Omental fat pad (tissue), 4 donors: ENCODE results near the gene SIL1. TPM values are rescaled to one million over a fixed set of nuclear protein-coding genes. Genes with fewer than 3 reads are reported as not detected.

ENCODE experiments used
- ATAC-seq: fragments of 150-250 bp; one replicate; pipeline ENCODE4 v1.9.1; 2016; ENCODE audit warnings: mild to moderate bottlenecking, moderate library complexity; ENCODE audit not compliant: low FRiP score
- DNase-seq: peaks from one replicate; pipeline ENCODE4 v3.0.0-alpha.2; 2019; ENCODE audit warnings: low spot score
- total RNA-seq, 4 donors: library from RNA; depleted of rRNA; stranded (reverse); fragments of >200 nt; gene quantifications; one replicate each; pipeline ENCODE4 v1.1.0, GENCODE V29; 2016
- TF ChIP-seq, protein P1 (sequence below), 3 donors: fragments of 450-650 bp; IDR thresholded peaks; one replicate each; pipeline ENCODE4 v1.5.1; 2016 to 2017; ENCODE audit warnings: antibody characterized with exemption in 3 of 3, mild to moderate bottlenecking in 3 of 3, moderate library complexity in 2 of 3

SIL1 gene
- total RNA-seq, 4 donors from 2014 or later = 34.7 to 66.0 (median 38.9) TPM

DNA sequence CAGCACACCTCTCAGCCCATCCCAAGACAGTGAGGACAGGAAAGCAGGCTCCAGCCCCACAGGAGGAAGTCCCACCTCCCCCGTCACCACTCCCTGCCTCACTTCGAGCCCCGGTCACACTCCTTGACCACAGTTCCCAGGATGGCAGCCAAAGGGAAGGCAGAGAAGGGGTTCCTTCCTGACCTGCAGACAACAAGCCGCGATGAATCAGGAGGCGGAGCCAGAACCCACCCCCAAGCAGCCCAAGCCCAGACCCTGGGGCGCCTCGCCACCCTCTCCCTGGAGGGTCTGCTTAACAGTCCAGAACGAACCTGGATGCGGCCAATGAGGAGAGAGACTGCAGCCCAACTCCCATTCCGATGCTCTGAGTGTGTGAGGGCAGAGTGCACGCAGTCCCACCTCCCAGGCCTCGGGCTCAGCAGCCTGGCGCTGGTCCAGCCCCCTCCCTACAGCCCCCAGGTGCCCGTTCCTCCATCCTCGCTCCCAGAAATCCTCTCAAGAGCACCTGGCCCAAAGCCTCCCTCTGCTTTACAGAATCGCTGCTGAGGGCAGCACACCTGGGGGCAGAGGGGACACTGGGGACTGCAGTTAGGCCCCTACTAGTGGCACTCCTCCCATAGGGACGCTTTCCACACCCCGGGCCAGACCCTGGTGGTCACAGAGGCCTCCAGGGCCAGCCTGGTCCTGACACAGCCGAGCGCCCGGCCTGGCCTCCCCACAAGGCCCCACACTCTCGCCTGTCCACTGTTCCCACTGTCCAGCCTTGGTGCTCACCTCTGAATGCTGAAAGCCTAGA lies 253.4 kb downstream of the SIL1 start:
- TF ChIP-seq, protein P1, sequence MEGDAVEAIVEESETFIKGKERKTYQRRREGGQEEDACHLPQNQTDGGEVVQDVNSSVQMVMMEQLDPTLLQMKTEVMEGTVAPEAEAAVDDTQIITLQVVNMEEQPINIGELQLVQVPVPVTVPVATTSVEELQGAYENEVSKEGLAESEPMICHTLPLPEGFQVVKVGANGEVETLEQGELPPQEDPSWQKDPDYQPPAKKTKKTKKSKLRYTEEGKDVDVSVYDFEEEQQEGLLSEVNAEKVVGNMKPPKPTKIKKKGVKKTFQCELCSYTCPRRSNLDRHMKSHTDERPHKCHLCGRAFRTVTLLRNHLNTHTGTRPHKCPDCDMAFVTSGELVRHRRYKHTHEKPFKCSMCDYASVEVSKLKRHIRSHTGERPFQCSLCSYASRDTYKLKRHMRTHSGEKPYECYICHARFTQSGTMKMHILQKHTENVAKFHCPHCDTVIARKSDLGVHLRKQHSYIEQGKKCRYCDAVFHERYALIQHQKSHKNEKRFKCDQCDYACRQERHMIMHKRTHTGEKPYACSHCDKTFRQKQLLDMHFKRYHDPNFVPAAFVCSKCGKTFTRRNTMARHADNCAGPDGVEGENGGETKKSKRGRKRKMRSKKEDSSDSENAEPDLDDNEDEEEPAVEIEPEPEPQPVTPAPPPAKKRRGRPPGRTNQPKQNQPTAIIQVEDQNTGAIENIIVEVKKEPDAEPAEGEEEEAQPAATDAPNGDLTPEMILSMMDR (IDR thresholded peaks at IDR 0.05) = no peak
- ATAC-seq (peak; percentile 16), DNase-seq (no peak)

DNA sequence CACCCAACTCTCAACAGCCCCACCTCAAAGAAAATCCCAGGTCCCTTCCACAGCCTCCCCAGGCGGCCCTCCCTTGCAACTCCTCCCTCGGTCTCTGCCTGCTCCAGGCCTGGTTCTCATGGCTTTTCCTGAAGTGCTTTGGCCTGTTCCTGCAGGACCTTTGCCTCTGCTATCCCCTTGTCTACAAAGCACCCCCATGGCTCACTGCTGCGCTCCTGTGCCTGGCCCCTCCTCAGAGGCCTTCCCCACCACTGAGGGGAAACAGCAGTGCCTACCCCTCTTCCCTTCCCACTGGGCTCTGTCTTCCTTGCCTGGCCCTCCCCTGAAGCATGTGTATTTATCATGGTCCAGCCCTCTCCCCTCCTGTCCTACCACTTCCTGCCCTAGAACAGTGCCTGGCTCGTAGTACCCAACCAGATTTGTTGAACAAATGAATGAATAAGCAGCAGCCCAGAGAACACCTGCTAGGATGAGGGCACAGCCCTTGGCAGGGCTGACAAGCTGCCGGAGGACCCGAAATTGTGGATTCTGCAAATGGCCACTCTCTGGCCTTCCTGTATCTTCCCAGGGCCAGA lies 254.5 kb downstream of the SIL1 start:
- no peak for DNase-seq
- ATAC-seq = no peak
- TF ChIP-seq, protein P1 (IDR thresholded peaks at IDR 0.05) = no peak

DNA sequence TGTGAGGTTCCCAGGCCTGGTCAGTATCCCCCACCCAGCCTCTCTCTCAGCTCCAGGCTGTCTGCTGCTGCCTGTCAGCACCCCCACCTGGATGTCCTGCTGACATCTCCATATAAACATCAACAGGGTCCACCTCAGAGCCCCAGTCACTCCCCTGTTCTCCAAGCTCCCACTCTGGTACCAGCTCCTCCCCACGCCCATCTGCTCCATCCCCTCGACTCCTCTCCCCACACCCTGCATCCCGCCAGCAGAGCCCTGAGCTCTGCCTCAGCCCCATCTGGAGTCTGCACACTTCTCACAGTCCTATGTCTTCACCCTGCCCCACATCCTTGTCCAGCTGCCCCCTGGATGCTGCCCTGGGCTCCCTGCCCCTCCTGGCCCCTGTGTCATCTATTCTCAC lies 255.3 kb downstream of the SIL1 start:
- TF ChIP-seq, protein P1 (IDR thresholded peaks at IDR 0.05) = no peak
- DNase-seq (no peak), ATAC-seq (no peak)

- ATAC-seq (no peak), DNase-seq (no peak)
- TF ChIP-seq, protein P1 (IDR thresholded peaks at IDR 0.05) = no peak
These were observed 256.1 kb downstream of the SIL1 start for GRCh38 chr5:138942066-138942465.

GRCh38 chr5:138938526-138938925 lies 259.6 kb downstream of the SIL1 start:
- ATAC-seq = no peak
- TF ChIP-seq, protein P1 (IDR thresholded peaks at IDR 0.05) = no peak
- no peak for DNase-seq

GRCh38 chr5:138937392-138938387 lies 260.5 kb downstream of the SIL1 start:
- DNase-seq = no peak
- TF ChIP-seq, protein P1 (IDR thresholded peaks at IDR 0.05) = no peak
- ATAC-seq = no peak
